ENCODE data around the gene OR4F15.
"Not testable (repeated sequence)": the region's sequence is repeated elsewhere in the genome, so short reads cannot be mapped to it uniquely, and the experiment has no call there.

GRCh38 chr15:101788001-101788400 is 24.0 kb upstream of the OR4F15 start:
- not testable (repeated sequence) for TF ChIP-seq CTCF (IDR thresholded peaks at IDR 0.05; ENCODE audit: low read length); EZH2 (IDR thresholded peaks at IDR 0.05; ENCODE audit: borderline replicate concordance, low read length)
